GDM1 (cell line): ENCODE measurements around the gene PIP.
"Not testable (repeated sequence)": the region's sequence is repeated elsewhere in the genome, so short reads cannot be mapped to it uniquely, and the experiment has no call there.

ENCODE experiments used
- DNase-seq: peaks from one replicate; lab custom pipeline; 2025; lab: John Stamatoyannopoulos, UW

Gene PIP

GRCh38 chr7:143177374-143178119 is 45.7 kb downstream of the PIP start:
- no peak for DNase-seq

GRCh38 chr7:143180771-143181170 is 48.9 kb downstream of the PIP start:
- DNase-seq, result not testable (repeated sequence)

- DNase-seq, result no peak
Observed at GRCh38 chr7:143181349-143181748, 49.5 kb downstream of the PIP start.

- DNase-seq, result no peak
Observed at GRCh38 chr7:143183024-143183423, 51.1 kb downstream of the PIP start, which contains the start of gene TAS2R39. Gene TAS2R39, plus strand, starts transcription at chr7:143183419. Its CDS starts 0 bp downstream, at chr7:143183419.

- no peak for DNase-seq
Observed at GRCh38 chr7:143185551-143185950, 53.7 kb downstream of the PIP start.

GRCh38 chr7:143188994-143189393 is 57.1 kb downstream of the PIP start:
- DNase-seq, result no peak
